Measurements from ENCODE around the gene SLIT1. TPM values are rescaled to one million over a fixed set of nuclear protein-coding genes. Genes with fewer than 3 reads are reported as not detected.

SLIT1 gene
- total RNA-seq, 1 donor from 2014 or later, result 0.40 TPM

DNA sequence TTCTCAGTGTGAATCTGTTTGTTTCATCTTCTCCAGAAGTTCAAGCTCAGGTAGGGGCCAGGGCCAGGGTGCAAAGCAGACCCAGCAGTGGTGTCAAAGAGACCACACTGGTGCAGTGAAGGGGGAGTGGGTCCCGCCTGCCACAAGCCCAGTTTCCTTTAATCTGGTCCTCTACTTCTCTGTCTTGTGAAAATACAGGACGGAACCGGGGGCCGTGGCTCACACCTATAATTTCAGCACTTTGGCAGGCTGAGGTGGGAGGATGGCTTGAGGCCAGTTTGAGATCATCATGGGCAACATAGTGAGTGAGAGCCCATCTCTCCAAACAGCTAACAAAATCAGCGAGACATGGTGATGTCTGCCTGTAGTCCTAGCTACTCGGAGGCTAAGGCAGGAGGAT lies 109.0 kb downstream of the SLIT1 start:
- Mint-ChIP-seq H3K4me1 (no peaks in the 10 kb centered on the region), H3K4me3 (no peak overlapping the region), H3K36me3 (no peaks in the 10 kb centered on the region), H3K9me3 (no peaks in the 10 kb centered on the region), H3K27ac (no peak overlapping the region), H3K27me3 (ENCODE audit: low read depth) (peaks cover 77% of the 10 kb centered on the region)
- no peak for DNase-seq (ENCODE audit: low spot score in 2 of 2, unreplicated experiment in 2 of 2)
- TF ChIP-seq, protein P1, sequence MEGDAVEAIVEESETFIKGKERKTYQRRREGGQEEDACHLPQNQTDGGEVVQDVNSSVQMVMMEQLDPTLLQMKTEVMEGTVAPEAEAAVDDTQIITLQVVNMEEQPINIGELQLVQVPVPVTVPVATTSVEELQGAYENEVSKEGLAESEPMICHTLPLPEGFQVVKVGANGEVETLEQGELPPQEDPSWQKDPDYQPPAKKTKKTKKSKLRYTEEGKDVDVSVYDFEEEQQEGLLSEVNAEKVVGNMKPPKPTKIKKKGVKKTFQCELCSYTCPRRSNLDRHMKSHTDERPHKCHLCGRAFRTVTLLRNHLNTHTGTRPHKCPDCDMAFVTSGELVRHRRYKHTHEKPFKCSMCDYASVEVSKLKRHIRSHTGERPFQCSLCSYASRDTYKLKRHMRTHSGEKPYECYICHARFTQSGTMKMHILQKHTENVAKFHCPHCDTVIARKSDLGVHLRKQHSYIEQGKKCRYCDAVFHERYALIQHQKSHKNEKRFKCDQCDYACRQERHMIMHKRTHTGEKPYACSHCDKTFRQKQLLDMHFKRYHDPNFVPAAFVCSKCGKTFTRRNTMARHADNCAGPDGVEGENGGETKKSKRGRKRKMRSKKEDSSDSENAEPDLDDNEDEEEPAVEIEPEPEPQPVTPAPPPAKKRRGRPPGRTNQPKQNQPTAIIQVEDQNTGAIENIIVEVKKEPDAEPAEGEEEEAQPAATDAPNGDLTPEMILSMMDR (IDR thresholded peaks at IDR 0.05; ENCODE audit: unreplicated experiment), result no peak

GRCh38 chr10:97075961-97076525 lies 109.7 kb downstream of the SLIT1 start:
- no peaks in the 10 kb centered on the region for H3K36me3 Mint-ChIP-seq
- no peak overlapping the region for H3K4me3 Mint-ChIP-seq
- no peak for DNase-seq (ENCODE audit: low spot score in 2 of 2, unreplicated experiment in 2 of 2)
- H3K27ac Mint-ChIP-seq, result no peak overlapping the region
- H3K4me1 Mint-ChIP-seq, result no peaks in the 10 kb centered on the region
- H3K9me3 Mint-ChIP-seq, result no peaks in the 10 kb centered on the region
- peaks cover 79% of the 10 kb centered on the region for H3K27me3 Mint-ChIP-seq (ENCODE audit: low read depth)
- TF ChIP-seq, protein P1 (IDR thresholded peaks at IDR 0.05; ENCODE audit: unreplicated experiment), result no peak

DNA sequence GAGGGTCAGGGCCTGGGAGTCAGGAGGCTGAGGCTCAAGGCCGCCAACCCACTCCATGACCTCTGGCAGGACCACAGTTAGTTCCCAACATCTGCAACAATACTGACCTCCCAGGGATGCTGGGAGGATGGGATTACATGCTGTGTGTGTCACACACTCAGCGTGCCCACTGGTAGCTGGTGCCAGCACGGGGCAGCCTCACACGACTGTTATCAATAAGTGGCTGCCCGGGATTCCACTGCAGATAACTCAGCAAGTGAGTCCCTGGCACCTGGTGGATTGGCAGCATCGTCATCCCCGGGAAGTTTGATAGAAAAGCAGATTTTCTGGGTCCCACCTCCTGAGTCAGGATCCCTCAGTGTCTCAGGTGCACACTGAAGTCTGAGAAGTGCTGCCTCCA lies 110.3 kb downstream of the SLIT1 start:
- DNase-seq (ENCODE audit: low spot score in 2 of 2, unreplicated experiment in 2 of 2), result no peak
- Mint-ChIP-seq H3K4me1 (no peaks in the 10 kb centered on the region), H3K27me3 (ENCODE audit: low read depth) (peaks cover 79% of the 10 kb centered on the region), H3K4me3 (no peak overlapping the region), H3K27ac (no peak overlapping the region), H3K9me3 (no peaks in the 10 kb centered on the region), H3K36me3 (no peaks in the 10 kb centered on the region)
- TF ChIP-seq, protein P1 (IDR thresholded peaks at IDR 0.05; ENCODE audit: unreplicated experiment), result no peak

DNA sequence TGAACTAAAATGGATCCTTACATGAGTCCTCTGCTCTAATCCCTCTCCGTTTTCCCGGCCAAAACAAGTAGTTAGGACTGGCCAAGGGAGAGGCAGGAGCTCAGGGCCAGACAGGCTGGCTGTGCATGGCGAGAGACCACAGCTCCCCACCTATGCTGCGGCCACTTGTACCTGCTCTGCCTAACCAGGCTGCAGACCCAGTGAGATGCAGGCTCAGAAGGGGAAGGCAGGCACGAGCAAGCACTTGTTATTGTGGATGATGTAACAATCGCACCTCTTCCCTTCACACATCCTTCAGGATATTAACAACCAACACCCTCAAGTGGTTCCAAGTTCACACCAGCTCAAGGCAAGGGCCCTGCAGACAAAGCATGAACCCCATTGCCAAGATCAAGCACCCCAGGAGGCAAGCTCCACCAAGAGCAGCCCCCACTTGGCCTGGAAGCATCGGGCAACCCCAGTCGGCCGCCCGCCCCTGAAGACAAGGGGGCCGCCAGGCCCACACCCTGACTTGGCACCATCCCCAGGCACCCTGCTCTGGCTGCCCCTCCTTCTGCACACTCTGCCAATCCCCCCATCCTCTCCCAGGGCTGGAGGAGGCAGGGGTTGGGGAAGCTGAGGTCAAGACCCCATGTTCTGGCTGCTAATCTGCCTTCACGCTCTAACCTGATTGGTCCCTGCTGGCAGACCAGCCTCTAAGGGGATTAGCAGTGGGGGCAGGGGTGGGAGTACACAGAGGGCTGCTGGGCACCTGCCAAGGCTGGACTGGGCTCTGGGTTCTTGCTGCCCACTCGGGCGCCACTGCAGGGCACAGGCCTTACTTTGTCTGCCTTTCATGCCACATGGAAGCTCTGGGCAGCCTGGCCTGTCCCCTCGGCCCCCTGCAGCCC lies 111.3 kb downstream of the SLIT1 start:
- TF ChIP-seq, protein P1 (IDR thresholded peaks at IDR 0.05; ENCODE audit: unreplicated experiment), result no peak
- Mint-ChIP-seq H3K27ac (no peak overlapping the region), H3K9me3 (no peaks in the 10 kb centered on the region), H3K4me3 (no peak overlapping the region), H3K27me3 (ENCODE audit: low read depth) (peaks cover 78% of the 10 kb centered on the region), H3K36me3 (no peaks in the 10 kb centered on the region), H3K4me1 (no peaks in the 10 kb centered on the region)
- DNase-seq (ENCODE audit: low spot score in 2 of 2, unreplicated experiment in 2 of 2), result no peak

DNA sequence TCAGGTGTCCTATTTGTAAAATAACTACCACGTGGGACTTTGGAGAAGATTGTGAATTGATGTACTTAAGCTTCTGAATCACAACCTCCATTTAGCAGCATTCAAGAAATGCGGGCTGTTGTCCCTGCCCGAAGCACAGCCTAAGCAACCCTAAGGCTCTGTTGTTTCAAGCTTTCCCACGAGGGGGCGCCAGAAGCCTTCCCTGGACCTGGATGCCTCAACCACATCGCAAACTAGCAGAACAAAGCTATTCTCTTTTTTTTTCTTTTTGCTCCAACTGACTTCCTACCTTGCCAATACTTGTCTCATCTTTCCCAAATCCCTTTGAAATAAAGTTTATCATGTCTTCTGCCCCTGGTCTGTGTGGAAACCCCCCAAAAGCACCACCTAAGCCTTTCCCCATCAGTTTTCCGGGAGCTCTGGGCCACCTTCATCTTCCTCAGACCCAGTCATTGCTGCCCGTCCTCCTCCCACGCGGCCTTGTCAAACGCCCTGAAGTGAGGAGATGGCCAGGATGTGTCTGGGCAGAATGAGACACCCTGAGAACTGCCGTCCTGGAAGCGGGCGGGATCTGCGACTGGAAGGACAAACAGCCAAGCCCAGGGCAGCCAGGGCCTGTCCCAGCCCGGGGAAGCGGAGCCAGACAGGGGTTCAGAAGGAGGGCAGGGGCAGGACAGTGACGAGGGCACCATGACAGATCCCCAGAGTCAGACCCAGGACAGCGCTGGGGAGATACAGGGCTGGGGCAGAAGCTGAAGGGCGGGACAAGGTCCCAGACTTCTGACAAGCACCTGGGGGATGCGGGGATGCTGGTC lies 112.7 kb downstream of the SLIT1 start:
- Mint-ChIP-seq H3K9me3 (no peaks in the 10 kb centered on the region), H3K4me1 (peaks cover 6% of the 10 kb centered on the region), H3K27me3 (ENCODE audit: low read depth) (peaks cover 76% of the 10 kb centered on the region), H3K27ac (no peak overlapping the region), H3K36me3 (no peaks in the 10 kb centered on the region), H3K4me3 (no peak overlapping the region)
- TF ChIP-seq, protein P1 (IDR thresholded peaks at IDR 0.05; ENCODE audit: unreplicated experiment), result peak; percentile 84
- peak; percentile 59 to 95 for DNase-seq (ENCODE audit: low spot score in 2 of 2, unreplicated experiment in 2 of 2)

All from mesothelial cell of epicardium (in vitro differentiated cells).